22Rv1 (cell line): ENCODE results near the gene SPATA18.

Source experiments
- ZFX ChIP-seq: fragments of 450-650 bp; IDR thresholded peaks from 2 replicates; pipeline ENCODE4 v1.6.1; 2017; ENCODE audit warnings: antibody characterized with exemption, borderline replicate concordance
- TF ChIP-seq, protein P1 (sequence below): fragments of 450-650 bp; IDR thresholded peaks from 2 replicates; pipeline ENCODE4 v1.5.1; 2017; ENCODE audit warnings: mild to moderate bottlenecking

DNA sequence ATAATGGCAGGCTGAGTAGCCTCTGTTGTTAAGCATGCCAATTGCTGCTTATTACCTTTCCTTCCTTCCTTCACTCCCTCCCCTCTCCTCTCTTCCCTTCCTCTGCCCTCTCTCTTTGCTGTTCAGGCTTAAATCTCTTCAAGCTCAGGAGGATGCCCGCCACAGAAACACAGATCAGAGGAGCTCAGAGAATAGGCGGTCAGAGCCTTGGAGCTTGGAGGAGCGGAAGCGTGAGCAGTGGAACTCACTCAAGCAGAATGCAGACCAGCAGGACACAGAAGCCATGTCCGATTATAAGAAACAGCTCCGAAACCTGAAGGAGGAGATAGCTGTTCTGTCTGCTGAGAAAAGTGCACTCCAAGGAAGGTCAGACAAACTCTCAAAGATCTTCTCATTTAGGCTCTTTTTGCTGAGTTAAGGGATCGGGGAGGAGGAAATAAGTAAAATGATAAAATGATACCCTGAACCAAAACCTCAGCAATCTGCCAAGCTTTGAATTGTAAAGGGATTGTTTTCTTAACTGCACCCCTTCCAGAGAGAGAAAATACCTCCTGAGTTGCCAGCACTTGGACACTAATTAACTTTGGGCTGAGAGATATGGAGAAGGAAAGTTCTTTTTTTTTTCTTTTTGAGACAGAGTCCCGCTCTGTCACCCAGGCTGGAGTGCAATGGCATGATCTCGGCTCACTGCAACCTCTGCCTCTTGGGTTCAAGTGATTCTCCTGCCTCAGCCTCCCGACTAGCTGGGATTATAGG is 20.9 kb downstream of the SPATA18 start:
- TF ChIP-seq, protein P1, sequence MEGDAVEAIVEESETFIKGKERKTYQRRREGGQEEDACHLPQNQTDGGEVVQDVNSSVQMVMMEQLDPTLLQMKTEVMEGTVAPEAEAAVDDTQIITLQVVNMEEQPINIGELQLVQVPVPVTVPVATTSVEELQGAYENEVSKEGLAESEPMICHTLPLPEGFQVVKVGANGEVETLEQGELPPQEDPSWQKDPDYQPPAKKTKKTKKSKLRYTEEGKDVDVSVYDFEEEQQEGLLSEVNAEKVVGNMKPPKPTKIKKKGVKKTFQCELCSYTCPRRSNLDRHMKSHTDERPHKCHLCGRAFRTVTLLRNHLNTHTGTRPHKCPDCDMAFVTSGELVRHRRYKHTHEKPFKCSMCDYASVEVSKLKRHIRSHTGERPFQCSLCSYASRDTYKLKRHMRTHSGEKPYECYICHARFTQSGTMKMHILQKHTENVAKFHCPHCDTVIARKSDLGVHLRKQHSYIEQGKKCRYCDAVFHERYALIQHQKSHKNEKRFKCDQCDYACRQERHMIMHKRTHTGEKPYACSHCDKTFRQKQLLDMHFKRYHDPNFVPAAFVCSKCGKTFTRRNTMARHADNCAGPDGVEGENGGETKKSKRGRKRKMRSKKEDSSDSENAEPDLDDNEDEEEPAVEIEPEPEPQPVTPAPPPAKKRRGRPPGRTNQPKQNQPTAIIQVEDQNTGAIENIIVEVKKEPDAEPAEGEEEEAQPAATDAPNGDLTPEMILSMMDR = no peak
- TF ChIP-seq ZFX = no peak
